CD14-positive monocyte (primary cell): Measurements from ENCODE around the gene TXLNG. TPM values are rescaled to one million over a fixed set of nuclear protein-coding genes. Genes with fewer than 3 reads are reported as not detected.
A peak's percentile ranks its signal among the peaks of the same experiment; 100 is the strongest.

Source experiments
- DNase-seq, 3 donors: peaks; one replicate each; pipeline ENCODE4 v3.0.0-alpha.2; 2011 to 2022
- H2AFZ ChIP-seq: 2 replicates; pipeline ENCODE4 v1.6.0; 2012; ENCODE audit warnings: mild to moderate bottlenecking, low read depth, low read length, inconsistent platforms; ENCODE audit not compliant: insufficient read depth, poor library complexity, severe bottlenecking
- H3K27ac ChIP-seq, 2 donors: 1 replicate in 1 of 2; 2 replicates in 1 of 2; pipeline ENCODE4 v1.5.1; 2012 to 2013; ENCODE audit warnings: low read length in 2 of 2, control low read depth in 1 of 2, inconsistent platforms in 1 of 2, low read depth in 1 of 2, mild to moderate bottlenecking in 1 of 2
- H3K27me3 ChIP-seq, 2 donors: one replicate each; pipeline versions ENCODE4 v1.6.0 to v1.6.1; 2011 to 2013; ENCODE audit warnings: low read length in 2 of 2; ENCODE audit not compliant: control insufficient read depth in 2 of 2, insufficient read depth in 2 of 2
- H3K36me3 ChIP-seq, 2 donors: replicated peaks in 1 of 2; 1 replicate in 1 of 2; 2 replicates in 1 of 2; pipeline versions ENCODE4 v1.5.1 to v1.6.1; 2012 to 2013; ENCODE audit warnings: low read length in 2 of 2, control low read depth in 1 of 2, inconsistent platforms in 1 of 2, mild to moderate bottlenecking in 1 of 2; ENCODE audit not compliant: insufficient read depth in 2 of 2, control insufficient read depth in 1 of 2
- H3K4me1 ChIP-seq, 2 donors: 1 replicate in 1 of 2; 2 replicates in 1 of 2; pipeline versions ENCODE4 v1.5.1 to v1.6.1; 2012 to 2013; ENCODE audit warnings: low read length in 2 of 2, control low read depth in 1 of 2, inconsistent platforms in 1 of 2, mild to moderate bottlenecking in 1 of 2, moderate library complexity in 1 of 2; ENCODE audit not compliant: insufficient read depth in 2 of 2, control insufficient read depth in 1 of 2
- H3K4me2 ChIP-seq: replicated peaks from 2 replicates; pipeline ENCODE3; 2012; ENCODE audit warnings: low read length, moderate library complexity, mild to moderate bottlenecking; ENCODE audit not compliant: poor library complexity, severe bottlenecking; ENCODE audit errors: extremely low read depth
- H3K4me3 ChIP-seq, 3 experiments: fragments of 200-600 bp in 1 of 3; sonication (generic) in 1 of 3; replicated peaks in 1 of 3; 1 replicate in 2 of 3; 2 replicates in 1 of 3; pipeline ENCODE4 v1.5.1; 2011 to 2013; ENCODE audit warnings: low read length in 3 of 3, mild to moderate bottlenecking in 3 of 3, control low read depth in 2 of 3, low read depth in 2 of 3, inconsistent platforms in 1 of 3, moderate library complexity in 1 of 3
- H3K79me2 ChIP-seq: 2 replicates; pipeline ENCODE4 v1.6.0; 2012; ENCODE audit warnings: mild to moderate bottlenecking, control low read depth, inconsistent platforms, low read length, moderate library complexity; ENCODE audit not compliant: insufficient read depth
- H3K9ac ChIP-seq: 2 replicates; pipeline ENCODE4 v1.6.0; 2017; ENCODE audit warnings: low read length, mild to moderate bottlenecking; ENCODE audit not compliant: insufficient read depth, poor library complexity, severe bottlenecking
- H3K9me3 ChIP-seq, 2 donors: replicated peaks in 1 of 2; 1 replicate in 1 of 2; 2 replicates in 1 of 2; pipeline versions ENCODE4 v1.5.1 to v1.6.1; 2012 to 2013; ENCODE audit warnings: low read length in 2 of 2, control low read depth in 1 of 2; ENCODE audit not compliant: control insufficient read depth in 1 of 2, insufficient read depth in 1 of 2
- H4K20me1 ChIP-seq: 2 replicates; pipeline ENCODE4 v1.6.0; 2012; ENCODE audit warnings: mild to moderate bottlenecking, low read length, control low read depth, moderate library complexity; ENCODE audit not compliant: insufficient read depth
- H3K27ac Mint-ChIP-seq, 7 donors: one replicate each; pipeline ENCODE4 v1.8.0; 2020; ENCODE audit warnings: mild to moderate bottlenecking in 7 of 7, mixed read lengths in 7 of 7, moderate library complexity in 6 of 7, inconsistent platforms in 2 of 7
- H3K27me3 Mint-ChIP-seq, 3 donors: one replicate each; pipeline ENCODE4 v1.8.0; 2021 to 2022; ENCODE audit warnings: low read depth in 3 of 3, mild to moderate bottlenecking in 3 of 3, mixed read lengths in 3 of 3, moderate library complexity in 3 of 3, inconsistent platforms in 1 of 3
- H3K36me3 Mint-ChIP-seq, 2 donors: one replicate each; pipeline ENCODE4 v1.8.0; 2020; ENCODE audit warnings: mixed read lengths in 2 of 2, inconsistent platforms in 1 of 2, mild to moderate bottlenecking in 1 of 2
- H3K4me1 Mint-ChIP-seq: one replicate; pipeline ENCODE4 v1.8.0; 2020; ENCODE audit warnings: mild to moderate bottlenecking, mixed read lengths
- H3K4me3 Mint-ChIP-seq, 2 donors: one replicate each; pipeline ENCODE4 v1.8.0; 2020; ENCODE audit warnings: mild to moderate bottlenecking in 2 of 2, mixed read lengths in 2 of 2, moderate library complexity in 1 of 2
- H3K9me3 Mint-ChIP-seq, 7 donors: one replicate each; pipeline ENCODE4 v1.8.0; 2020 to 2022; ENCODE audit warnings: mixed read lengths in 7 of 7, mild to moderate bottlenecking in 6 of 7, moderate library complexity in 6 of 7, inconsistent platforms in 2 of 7
- WGBS: methylation state at CpG from one replicate; pipeline ENCODE4 v1.1.5; 2013; ENCODE audit warnings: missing lambda C conversion rate; ENCODE audit not compliant: insufficient coverage; 5-methylcytosine and 5-hydroxymethylcytosine counted together
- intact Hi-C, 2 donors: fragments of 100-400 bp; cut with micrococcal nuclease; formaldehyde crosslinking; loops; one replicate each; pipeline versions ENCODE4 v1.15.0 to v1.15.1; 2023
- polyA plus RNA-seq, 3 donors: library from polyadenylated mRNA; depleted of rRNA in 1 of 3; unstranded in 2 of 3; stranded (reverse) in 1 of 3; fragments of 300-500 nt in 2 of 3; fragments of >200 nt in 1 of 3; fragmentation: Illumina TruSeq in 2 of 3; gene quantifications; 1 replicate in 2 of 3; 2 replicates in 1 of 3; pipeline ENCODE4 v1.2.3, GENCODE V29; 2012 to 2021
- TF ChIP-seq, protein P1 (sequence below): fragments of 200-600 bp; IDR thresholded peaks from one replicate; pipeline ENCODE4 v1.8.0; 2022; ENCODE audit warnings: antibody characterized with exemption, mild to moderate bottlenecking

TXLNG gene
- polyA plus RNA-seq, 3 donors, result 3.7 to 5.4 (median 4.1) TPM

DNA sequence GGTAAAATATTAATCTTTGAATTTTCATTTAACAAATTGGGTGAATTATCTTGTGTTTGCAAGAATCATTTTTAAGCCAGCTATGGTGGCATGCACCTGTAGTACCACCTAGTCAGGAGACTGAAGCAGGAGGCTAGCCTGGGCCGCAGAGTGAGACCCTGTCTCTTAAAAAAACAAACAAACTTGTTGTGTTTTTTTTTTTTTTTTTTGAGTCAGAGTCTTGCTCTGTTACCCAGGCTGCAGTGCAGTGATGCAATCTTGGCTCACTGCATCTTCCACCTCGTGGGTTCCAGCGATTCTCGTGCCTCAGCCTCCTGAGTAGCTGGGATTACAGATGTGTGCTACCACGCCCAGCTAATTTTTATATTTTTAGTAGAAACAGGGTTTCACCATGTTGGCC lies 2.2 kb downstream of the TXLNG start:
- Histone ChIP-seq H3K79me2 (peaks cover 38% of the 10 kb centered on the region), H3K4me2 (no peak overlapping the region)
- intact Hi-C loops, result no loop called here

DNA sequence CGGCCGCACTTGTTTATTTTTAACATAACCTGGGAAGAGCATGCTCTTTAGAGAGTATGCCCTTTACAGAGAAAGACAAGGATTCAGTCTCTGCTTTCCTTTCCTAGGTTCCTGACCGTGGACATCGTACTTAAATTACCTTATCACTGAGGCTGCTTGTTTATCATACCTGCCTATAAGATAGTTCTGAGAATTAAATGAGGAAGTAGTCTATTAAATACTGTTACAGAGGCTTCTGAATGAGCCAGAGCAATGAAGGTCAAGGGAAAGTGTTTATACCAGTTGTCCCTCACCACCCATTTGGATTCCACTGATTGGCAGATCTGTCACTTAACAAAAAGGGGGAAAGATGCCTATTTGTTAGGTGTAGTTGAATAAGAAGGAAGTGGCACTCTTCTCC lies 10.0 kb downstream of the TXLNG start:
- H3K4me1 Mint-ChIP-seq, result peaks cover 8% of the 10 kb centered on the region
- no peak overlapping the region for H2AFZ ChIP-seq
- H3K4me3 Mint-ChIP-seq, result no peak overlapping the region
- H3K36me3 ChIP-seq, result peaks cover 2 to 12% of the 10 kb centered on the region in 2 donors
- TF ChIP-seq, protein P1, sequence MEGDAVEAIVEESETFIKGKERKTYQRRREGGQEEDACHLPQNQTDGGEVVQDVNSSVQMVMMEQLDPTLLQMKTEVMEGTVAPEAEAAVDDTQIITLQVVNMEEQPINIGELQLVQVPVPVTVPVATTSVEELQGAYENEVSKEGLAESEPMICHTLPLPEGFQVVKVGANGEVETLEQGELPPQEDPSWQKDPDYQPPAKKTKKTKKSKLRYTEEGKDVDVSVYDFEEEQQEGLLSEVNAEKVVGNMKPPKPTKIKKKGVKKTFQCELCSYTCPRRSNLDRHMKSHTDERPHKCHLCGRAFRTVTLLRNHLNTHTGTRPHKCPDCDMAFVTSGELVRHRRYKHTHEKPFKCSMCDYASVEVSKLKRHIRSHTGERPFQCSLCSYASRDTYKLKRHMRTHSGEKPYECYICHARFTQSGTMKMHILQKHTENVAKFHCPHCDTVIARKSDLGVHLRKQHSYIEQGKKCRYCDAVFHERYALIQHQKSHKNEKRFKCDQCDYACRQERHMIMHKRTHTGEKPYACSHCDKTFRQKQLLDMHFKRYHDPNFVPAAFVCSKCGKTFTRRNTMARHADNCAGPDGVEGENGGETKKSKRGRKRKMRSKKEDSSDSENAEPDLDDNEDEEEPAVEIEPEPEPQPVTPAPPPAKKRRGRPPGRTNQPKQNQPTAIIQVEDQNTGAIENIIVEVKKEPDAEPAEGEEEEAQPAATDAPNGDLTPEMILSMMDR, result no peak
- H3K36me3 Mint-ChIP-seq, result peaks cover 13 to 23% of the 10 kb centered on the region in 2 donors
- H3K27me3 ChIP-seq, result no peaks in the 10 kb centered on the region
- H3K27ac Mint-ChIP-seq, result no peak overlapping the region
- peaks cover 0 to 12% (median 0%) of the 10 kb centered on the region in 3 donors for H3K27me3 Mint-ChIP-seq
- no CpG with 5 or more reads among the region's 4 CpGs for WGBS
- no peak overlapping the region for H3K27ac ChIP-seq
- H3K9me3 ChIP-seq, result no peaks in the 10 kb centered on the region
- no peak overlapping the region for H3K4me3 ChIP-seq
- no peak for DNase-seq
- peaks cover 17% of the 10 kb centered on the region for H3K79me2 ChIP-seq
- H3K4me1 ChIP-seq, result no peaks in the 10 kb centered on the region
- peaks cover 0 to 8% (median 0%) of the 10 kb centered on the region in 7 donors for H3K9me3 Mint-ChIP-seq
- H3K9ac ChIP-seq, result no peak overlapping the region
- H4K20me1 ChIP-seq, result no peaks in the 10 kb centered on the region
- intact Hi-C loops, result no loop called here
- no peak overlapping the region for H3K4me2 ChIP-seq

More for the DNA sequence above, 2.2 kb downstream of the TXLNG start:
- TF ChIP-seq, protein P1, result no peak
- H3K36me3 Mint-ChIP-seq, result no peaks in the 10 kb centered on the region
- H3K27ac Mint-ChIP-seq, result no peak overlapping the region
- Histone ChIP-seq H3K4me3 (no peak overlapping the region), H4K20me1 (peaks cover 3% of the 10 kb centered on the region), H3K9me3 (no peaks in the 10 kb centered on the region), H3K4me1 (peaks cover 14 to 35% of the 10 kb centered on the region in 2 donors), H3K27me3 (peaks cover 0 to 8% of the 10 kb centered on the region in 2 donors), H3K27ac (no peak overlapping the region), H2AFZ (no peak overlapping the region), H3K36me3 (peaks cover 3 to 5% of the 10 kb centered on the region in 2 donors), H3K9ac (no peak overlapping the region)
- H3K4me1 Mint-ChIP-seq, result peaks cover 15% of the 10 kb centered on the region
- H3K9me3 Mint-ChIP-seq, result peaks cover 0 to 12% (median 3%) of the 10 kb centered on the region in 7 donors
- no CpG with 5 or more reads among the region's 5 CpGs for WGBS
- DNase-seq, result peak in 1 of 3 donors; percentile 12
- peaks cover 0 to 29% (median 1%) of the 10 kb centered on the region in 3 donors for H3K27me3 Mint-ChIP-seq
- H3K4me3 Mint-ChIP-seq, result no peak overlapping the region
